A204.1 (cell line): ENCODE results near the gene KCNIP2.
A peak's percentile ranks its signal among the peaks of the same experiment; 100 is the strongest.

Experiments used
- FAIRE-seq: peaks from 2 replicates; lab custom pipeline; 2012; peaks lifted over from hg19 to GRCh38; lab: Jason Lieb, UNC

KCNIP2 gene

GRCh38 chr10:101851411-101852116 lies 8.0 kb upstream of the KCNIP2 start:
- no peak for FAIRE-seq

- FAIRE-seq: no peak
These were observed 7.1 kb upstream of the KCNIP2 start for GRCh38 chr10:101850749-101851148.

GRCh38 chr10:101848894-101849351 lies 5.3 kb upstream of the KCNIP2 start:
- FAIRE-seq: no peak

GRCh38 chr10:101848408-101848807 lies 4.8 kb upstream of the KCNIP2 start:
- no peak for FAIRE-seq

- FAIRE-seq: no peak
These were observed 2.3 kb upstream of the KCNIP2 start for GRCh38 chr10:101845893-101846292.

- FAIRE-seq: no peak
These were observed 1.8 kb downstream of the KCNIP2 start for GRCh38 chr10:101841826-101842225.

- FAIRE-seq: peak; percentile 67
These were observed 2.7 kb downstream of the KCNIP2 start for GRCh38 chr10:101840741-101841453.

- no peak for FAIRE-seq
These were observed 3.4 kb downstream of the KCNIP2 start for GRCh38 chr10:101840102-101840684.

GRCh38 chr10:101839416-101840063 lies 4.1 kb downstream of the KCNIP2 start:
- no peak for FAIRE-seq

- no peak for FAIRE-seq
These were observed 4.6 kb downstream of the KCNIP2 start for GRCh38 chr10:101839002-101839401.

- FAIRE-seq: no peak
These were observed 5.1 kb downstream of the KCNIP2 start for GRCh38 chr10:101838416-101838970.

GRCh38 chr10:101837748-101838147 lies 5.9 kb downstream of the KCNIP2 start:
- no peak for FAIRE-seq

- FAIRE-seq: no peak
These were observed 8.2 kb downstream of the KCNIP2 start for GRCh38 chr10:101835362-101835761.

- no peak for FAIRE-seq
These were observed 9.3 kb downstream of the KCNIP2 start for GRCh38 chr10:101834341-101834740.

GRCh38 chr10:101833466-101833865 lies 10.1 kb downstream of the KCNIP2 start:
- FAIRE-seq: no peak

GRCh38 chr10:101832325-101832771 lies 11.3 kb downstream of the KCNIP2 start:
- no peak for FAIRE-seq

- FAIRE-seq: no peak
These were observed 12.3 kb downstream of the KCNIP2 start for GRCh38 chr10:101831169-101831811.

GRCh38 chr10:101830322-101831168 lies 13.1 kb downstream of the KCNIP2 start:
- no peak for FAIRE-seq

GRCh38 chr10:101829561-101830315 lies 13.9 kb downstream of the KCNIP2 start:
- no peak for FAIRE-seq
